Measurements from ENCODE around the gene CHST12.

- TF ChIP-seq POLR2A (IDR thresholded peaks at IDR 0.05; ENCODE audit: low read depth, low read length) (no peak), POLR2AphosphoS5 (IDR thresholded peaks at IDR 0.05; ENCODE audit: low read depth, low read length) (no peak), TAF1 (IDR thresholded peaks at IDR 0.05; ENCODE audit: borderline replicate concordance, low read depth, low read length) (no peak)
Observed at GRCh38 chr7:2372724-2373123, 30.7 kb upstream of the CHST12 start.

All from GM12892 (cell line).